ENCODE results near the gene IFNLR1.
"Not testable (repeated sequence)": the region's sequence is repeated elsewhere in the genome, so short reads cannot be mapped to it uniquely, and the experiment has no call there.

Gene IFNLR1

DNA sequence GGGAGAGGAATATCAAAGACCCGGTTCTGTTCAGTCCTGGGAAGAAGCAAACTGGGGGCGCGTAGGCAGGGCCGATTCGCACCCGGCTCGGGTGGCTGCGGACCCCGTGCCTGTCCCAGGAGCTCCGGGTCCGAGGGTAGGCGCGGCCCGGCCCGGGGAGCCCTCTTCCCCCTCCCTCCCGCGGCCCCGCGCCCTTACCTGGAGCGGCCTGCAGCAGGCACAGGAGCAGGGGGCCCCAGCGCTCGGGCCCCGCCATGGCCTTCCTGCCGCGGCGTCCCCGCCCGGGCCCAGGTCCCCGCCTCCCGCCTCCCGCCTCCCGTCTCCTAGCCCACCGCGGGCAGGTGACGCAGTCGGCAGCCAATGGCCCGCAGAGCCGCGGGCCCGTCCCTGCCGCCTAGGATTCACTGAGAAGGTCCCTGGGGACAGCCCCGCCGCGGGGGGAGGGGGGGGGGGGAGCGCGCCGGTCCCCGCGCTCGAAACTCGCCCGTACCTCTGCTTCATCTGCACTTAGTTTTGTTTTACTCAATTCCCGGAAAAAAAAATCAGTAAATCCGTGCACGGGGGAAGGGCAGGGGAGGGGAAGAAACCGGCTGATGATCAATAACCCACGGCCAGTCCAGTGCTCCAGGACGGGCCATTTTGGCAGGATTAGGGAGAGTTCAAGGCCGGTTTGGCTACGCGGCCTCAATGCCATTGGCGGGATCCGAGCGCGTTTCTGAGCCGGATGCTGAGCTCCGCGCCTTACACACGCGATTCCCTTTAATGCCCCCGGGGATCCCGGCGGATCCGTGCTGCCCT is at the start of gene IFNLR1:
Gene IFNLR1 (minus strand): TSS at position 297 of the 798 bp plus-strand sequence. CDS start 41 bp downstream, at position 256.
- peak; percentile 27 to 46 (median 34) for DNase-seq

DNA sequence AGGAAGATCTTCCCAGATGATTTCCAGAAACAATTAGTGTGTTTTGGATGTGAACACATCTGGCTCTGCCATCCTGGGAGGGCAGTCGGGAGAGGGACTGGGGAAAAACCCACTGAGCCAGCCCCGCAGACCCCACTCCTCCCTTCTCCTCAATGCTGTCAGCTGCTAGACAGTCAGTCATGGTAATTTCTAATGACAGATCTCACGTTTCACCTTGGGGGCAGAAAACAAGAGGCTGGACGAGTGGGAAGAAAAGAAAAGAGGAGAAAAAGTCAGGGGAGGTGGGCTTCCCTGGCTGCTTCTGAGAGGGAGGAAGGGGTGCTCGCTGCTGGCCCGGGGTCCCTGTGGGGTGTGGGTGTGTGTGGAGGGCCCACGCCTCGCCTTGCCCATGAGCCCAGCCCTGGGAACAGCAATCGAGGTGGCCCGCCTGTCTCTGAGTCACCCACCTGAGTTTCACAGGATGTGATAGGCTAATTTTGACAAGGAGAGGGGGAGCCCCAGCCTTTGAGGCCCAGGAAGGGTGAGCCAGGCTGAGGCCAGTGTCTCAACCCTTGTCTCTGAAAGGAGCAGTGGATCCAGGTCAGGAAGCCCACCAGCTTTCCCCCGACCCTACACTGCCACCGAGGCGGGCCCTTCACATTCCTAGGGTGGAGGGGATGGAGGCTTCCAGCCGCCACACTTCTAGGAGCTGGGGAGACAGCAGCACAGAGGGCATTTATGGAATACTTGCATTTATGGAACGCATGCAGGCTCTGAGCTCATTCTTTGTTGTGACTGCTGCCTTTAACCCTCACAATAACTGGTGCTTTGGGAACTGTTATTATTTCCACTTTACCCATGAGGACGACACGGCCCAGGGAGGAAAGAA is 49.1 kb upstream of the IFNLR1 start:
- peak in 2 of 4 experiments; percentile 23 to 39 for DNase-seq

DNA sequence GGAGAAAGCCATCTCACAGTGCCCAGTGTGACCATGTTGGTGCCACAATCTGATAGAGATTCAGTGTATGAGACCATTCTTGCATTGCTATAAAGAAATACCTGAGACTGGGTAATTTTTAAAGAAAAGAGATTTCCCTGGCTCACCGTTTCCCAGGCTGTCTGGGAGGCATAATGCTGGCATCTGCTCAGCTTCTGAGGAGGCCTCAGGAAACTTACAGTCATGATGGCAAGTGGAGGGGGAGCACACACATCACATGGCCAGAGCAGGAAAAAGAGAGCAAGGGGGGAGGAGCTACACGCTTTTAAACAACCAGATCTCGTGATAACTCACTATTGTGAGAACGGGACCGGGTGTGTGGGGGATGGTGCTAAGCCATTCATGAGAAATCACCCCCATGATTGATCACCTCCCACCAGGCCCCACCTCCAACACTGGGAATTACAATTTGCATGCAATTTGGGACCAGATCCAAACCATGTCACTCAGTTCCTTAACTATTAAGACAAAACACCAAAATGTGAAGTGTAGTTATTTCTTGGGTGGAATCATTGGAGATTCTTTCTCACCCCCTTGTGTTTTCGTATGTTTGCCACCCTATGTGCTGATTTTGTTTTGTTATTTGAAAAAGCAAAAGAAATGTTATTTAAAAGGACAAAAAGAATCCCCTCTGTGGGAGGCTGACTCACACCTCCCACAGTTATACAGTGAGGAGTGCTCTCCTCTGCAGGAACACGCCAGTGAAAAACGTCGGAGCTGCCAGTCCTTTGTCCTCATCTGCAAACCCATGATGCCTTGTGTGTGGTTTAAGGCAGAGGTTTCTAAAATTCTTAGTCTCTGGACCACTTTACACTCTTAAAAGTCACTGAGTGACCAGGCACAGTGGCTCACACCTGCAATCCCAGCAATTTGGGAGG is 46.9 kb upstream of the IFNLR1 start:
- no peak for DNase-seq

DNA sequence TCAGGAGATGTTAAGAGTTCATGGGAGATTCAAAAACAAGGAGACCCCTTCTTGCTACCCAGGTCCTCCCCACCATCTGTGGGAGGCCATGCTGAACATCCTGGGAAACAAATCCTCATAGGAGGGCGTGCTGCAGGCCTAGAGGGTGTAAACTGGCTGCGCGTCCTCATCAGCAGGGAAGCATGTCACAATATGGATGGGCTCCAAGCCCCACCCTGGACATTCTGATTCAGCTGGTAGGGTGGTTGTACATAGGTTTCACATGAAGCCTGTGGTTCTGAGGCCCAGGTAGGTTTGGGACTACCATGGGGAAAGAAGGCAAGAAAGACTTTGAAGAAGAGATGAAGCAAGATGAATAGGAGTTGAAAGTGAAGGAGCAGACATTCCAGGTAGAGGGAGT is 44.6 kb upstream of the IFNLR1 start:
- no peak for DNase-seq

DNA sequence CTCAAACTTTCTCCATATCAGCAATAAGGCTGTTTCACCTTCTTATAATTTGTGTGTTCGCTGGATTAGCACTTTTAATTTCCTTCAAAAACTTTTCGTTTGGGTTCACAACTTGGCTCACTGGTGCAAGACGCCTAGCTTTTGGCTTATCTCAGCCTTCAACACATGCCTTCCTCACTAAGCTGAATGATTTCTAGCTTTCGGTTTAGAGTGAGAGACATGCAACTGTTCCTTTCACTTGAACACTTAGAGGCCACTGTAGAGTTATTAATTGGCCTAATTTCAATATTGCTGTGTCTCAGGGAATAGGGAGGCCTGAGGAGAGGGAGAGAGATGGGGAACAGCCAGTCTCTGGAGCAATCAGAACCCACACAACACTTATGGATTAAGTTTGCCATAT is 41.2 kb upstream of the IFNLR1 start:
- DNase-seq = no peak

DNA sequence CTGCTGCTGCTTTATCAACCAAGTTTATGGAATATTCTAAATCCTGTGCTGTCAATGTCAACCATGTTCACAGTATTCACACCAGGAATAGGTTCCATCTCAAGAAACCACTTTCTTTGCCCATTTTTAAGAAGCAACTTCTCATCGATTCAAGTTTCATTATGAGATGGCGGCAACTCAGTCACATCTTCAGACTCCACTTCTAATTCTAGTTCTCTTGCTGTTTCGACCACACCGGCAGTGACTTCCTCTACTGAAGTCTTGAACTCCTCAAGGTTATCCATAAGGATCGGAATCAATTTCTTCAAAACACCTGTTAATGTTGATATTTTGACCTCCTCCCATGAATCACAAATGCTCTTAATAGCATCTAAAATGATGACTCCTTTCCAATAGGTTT is 39.7 kb upstream of the IFNLR1 start:
- no peak for DNase-seq

DNA sequence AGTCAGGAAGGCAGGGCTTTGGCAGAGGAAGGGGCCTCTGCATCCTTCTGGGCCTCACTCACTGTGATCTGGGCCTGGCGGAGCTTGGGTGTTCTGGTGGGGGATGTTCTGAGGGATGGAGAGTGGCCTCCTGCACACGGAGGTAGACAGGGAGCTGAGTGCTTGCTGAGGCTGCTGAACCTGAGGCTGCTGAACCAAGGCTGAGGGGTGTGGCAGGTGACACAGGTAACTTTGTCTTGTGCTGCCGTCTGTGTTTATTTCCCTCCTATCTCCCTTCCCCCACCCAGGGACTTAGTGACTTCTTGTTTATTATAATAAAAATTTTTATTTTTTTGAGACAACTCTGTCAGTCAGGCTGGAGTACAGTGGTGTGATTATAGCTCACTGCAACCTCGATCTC is 37.7 kb upstream of the IFNLR1 start:
- no peak for DNase-seq

DNA sequence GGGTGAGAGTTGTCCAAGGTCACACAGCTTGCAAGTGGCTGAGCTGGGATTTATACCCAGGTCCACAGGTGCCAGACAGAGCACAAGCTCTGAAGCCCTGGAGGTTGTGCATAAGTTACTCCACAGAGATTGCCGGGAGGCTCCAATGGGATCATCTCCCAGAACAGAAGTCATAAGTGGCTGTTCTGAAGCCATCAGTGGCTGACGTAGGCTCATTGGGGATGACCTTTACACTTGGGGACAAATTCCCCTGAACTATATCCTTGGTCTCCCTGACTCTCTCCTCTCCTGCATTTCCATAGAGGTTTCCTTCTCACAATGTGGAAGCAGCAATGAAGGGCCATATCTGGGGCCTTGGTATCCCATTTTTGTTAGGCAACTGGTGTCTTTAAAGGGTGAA is 37.0 kb upstream of the IFNLR1 start:
- no peak for DNase-seq

DNA sequence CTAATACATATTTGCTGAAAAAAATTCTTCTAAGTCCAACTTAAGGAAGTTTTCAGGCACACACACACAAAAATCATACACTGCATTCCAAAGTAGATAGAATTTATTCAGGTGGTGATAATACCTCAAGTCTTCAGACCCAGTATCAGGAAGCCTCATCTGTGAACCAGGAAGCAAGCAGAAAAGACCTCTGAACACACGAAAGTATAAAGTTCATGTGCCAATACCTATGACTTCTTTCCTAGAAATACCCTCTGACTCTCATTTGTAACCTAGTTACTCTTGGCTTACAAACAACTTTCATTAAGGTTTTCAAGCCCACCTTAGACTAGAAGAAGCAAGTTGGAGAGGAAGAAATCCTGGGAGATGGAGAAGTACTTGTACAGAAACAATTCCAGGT is 35.7 kb upstream of the IFNLR1 start:
- no peak for DNase-seq

DNA sequence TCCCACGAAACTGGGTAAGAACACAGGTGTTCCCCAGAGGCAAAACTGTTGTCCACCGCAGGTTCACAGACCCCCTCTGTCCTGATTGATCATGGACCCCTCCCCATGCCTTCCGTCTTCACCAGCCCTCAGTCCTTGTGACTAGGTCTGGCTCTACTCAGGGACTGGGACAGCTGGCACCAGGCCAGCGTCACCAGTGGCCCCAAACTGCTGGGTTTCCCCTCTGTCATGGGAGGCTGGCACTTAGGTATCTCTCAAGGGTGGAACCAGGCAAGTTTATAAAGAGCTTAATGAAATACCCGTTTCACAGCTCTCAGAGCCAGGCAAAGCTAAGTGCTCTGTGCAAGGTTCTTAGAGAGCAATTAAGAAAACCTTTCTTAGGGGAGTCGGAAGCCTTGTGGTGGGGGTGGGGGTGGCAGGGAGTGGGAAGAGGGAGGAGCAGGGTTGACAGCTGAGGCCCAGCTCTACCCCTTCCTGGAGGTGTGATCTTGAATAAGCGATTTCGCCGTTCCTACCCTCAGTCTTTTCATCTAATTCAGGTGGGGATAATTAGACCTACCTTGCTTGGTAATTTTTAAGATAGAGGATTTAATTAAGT is 35.0 kb upstream of the IFNLR1 start:
- no peak for DNase-seq

DNA sequence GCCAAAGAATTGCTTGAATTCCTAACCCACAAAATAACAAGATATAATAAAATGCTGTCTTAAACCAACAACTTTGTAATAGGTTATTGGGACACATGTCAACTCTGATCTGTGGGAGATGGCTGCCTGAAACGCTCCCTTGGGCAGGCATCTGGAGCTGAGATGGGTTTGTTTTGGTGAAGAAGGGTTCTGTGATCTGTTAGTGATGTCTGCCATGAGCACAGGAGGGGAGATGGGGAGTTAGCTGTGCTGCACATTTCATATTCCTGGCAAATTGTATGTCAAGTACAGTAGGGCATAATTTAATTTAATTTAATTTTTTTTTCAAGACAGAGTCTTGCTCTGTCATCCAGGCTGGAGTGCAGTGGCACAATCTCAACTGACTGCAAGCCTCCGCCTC is 34.2 kb upstream of the IFNLR1 start:
- no peak for DNase-seq

DNA sequence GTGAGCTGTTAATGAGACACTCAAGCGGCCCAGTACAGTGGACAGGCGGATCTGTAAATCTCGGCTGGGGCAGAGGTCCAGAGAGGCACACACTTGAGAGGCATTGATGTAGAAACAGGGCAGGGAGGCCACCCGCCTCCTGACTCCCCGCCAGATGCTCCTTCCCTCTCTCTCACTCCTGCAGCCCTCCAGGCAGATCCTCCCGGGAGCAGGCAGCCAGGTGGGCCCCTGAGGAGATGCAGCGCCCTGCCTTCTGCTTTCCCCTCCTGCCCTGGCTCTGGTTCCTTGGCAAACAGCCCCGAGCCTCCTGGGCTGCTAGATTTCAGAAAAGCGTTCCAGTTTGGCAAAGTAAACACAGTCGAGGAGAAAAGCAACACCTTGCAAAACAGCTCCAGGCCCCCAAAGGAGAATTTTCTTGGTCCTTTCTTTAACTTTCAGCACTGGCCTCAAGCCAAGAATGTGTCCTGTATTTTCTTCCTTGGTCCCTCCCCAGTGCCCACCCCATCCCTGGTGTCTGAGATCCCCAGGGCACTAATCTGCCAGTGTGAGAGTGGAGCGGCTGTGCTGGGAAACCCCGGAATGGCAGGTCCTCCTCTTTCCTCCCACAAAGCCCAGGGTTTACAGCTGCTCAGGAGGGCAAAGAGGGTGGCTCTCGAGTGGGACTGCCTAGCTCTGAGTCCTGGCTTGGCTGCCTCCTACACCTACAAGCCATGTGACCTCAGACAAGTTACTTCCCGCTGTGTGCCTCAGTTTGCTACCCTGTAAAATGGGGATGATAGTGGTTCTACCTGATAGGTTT is 29.4 kb upstream of the IFNLR1 start:
- DNase-seq = no peak

DNA sequence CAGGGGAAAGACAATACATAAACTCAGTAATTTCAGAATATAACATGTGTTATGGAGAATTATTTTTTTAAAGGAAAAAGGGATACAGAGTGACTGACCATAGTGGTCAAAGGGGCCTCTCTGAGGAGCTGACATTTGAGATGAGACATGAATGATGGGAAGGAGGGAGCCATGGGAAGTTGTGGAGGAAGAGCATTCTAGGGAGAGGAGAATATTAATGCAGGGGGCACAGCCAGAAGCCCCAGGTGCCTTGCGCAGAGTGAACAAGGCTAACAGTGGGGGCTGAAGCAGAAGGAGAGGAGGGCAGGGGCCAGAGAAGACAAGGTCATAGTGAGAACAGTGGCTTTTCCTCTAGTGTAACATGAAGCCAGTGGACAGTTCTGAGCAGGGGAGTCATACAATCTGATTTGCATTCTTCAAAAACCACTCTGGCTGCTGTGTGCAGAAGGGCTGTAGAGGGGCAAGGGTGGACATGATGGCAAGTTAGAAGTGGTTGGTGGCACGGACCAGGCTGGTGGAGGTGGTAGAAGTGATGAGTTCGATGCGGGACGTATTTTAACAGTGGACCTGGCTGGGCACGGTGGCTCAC is 28.2 kb upstream of the IFNLR1 start:
- DNase-seq = no peak

DNA sequence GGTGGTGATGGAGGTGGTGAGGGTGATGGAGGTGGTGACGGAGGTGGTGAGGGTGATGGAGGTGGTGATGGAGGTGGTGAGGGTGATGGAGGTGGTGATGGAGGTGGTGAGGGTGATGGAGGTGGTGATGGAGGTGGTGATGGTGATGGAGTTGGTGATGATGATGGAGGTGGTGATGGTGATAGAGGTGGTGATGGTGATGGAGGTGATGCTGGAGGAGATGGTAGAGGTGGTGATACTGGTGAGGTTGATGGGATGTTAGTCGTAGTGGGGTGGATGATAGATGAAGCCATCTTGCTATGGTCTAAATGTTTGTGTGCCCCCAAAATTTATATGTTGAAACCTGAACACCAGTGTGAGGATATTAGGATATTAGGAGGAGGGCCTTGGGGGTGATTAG is 25.3 kb upstream of the IFNLR1 start:
- no peak for DNase-seq

DNA sequence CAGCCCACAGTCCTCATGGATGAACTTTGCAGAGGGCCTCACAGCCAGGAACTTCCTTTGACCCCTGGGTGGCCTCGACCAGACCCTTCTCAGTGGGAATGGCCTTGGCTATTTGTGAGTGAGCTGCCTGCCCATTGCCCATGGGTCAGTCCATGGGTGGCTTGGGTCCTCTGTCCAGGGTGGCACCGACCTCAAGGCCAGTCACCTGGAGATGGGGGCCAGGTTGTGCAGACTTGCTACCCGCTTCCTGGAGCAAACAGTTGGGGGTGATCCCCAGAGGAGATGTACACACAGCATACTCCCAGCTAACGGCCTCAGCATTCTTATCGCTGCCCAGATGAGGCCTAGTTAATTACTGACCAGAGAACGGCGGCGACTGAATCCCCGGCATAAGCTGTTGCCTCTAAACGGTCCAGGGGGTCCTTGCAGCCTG is 23.1 kb upstream of the IFNLR1 start:
- DNase-seq = no peak

DNA sequence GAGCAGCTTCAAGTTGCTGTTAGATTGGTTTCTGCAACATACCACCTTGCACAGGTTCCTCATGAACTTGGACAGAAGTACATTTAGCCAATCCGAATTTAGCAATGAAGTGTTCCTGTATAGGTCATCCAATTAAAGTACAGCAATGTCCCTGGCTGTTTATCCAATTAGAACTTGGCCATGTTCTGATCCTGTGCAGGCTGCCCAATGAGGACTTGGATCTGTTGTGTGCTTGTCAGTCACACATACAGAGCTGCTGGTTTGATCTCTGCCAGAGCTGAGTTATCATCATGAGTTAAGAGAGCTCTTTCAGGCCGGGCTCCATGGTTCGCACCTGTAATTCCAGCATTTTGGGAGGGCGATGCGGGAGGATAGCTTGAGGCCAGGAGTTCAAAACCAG is 22.0 kb upstream of the IFNLR1 start:
- DNase-seq = no peak

DNA sequence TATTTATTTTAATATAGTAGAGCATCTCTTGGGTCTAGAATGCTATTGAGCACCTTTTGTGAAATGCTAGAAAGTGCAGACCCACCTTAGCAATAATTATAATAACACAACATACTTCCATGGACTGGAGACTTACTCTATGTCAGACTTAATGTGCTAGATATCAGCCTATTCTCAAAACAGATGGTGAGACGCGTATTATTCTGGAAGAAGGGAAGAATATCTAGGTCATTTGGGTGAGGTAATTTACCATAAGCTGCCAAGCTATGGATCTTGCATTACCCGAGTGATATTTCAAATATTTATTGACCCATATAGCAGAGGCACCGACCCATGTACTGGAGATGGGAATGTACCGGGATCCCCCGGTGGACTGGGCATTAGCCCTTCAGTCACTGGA is 20.6 kb upstream of the IFNLR1 start:
- DNase-seq = no peak

DNA sequence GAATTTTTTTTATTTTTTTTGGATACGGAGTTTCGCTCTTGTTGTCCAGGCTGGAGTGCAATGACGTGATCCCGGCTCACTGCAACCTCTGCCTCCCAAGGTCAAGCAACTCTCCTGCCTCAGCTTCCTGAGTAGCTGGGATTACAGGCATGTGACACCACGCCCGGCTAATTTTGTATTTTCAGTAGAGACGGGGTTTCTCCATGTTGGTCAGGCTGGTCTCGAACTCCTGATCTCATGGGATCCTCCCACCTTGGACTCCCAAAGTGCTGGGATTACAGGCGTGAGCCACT is 20.3 kb upstream of the IFNLR1 start:
- not testable (repeated sequence) for DNase-seq

DNA sequence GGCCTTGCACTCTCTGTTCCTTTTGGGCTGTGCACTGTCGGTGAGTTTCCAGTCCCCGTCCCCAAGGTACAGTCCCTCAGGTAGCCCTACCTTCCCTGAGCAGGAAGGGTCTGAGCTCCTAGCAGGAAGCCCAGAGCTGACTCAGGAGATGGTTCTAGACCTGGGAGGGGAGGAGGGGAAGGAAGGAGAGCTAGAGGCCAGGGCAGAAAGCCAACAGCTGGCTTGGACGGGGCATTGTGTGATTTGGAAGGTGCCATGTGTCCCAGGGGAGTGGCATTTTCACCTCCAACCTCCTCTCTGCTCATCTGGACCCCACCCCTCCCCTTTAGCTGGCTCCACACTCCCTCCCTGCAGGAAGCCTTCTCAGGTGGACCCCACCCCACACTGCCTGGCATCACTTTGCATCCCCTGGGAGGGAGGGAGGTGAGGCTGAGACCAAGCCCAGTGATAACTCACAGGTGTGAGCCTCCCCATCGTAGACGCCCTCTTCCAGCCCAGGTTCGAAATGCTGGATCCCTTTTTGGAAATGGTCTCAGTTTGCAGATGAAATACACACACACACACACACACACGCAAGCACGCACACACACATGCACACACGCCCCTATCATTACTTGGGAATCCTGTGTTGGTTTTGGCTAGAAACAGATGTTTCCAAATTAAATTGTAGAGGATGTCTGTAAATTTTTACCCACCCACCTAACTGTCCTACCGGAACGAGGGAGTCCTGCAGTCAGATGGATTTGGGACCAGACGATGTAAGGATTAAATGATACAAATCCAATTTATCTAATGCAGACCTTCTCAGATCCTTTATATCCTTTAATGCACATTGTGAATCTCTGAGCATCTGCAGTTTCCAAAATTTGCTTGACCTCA is 19.7 kb upstream of the IFNLR1 start:
- no peak for DNase-seq

DNA sequence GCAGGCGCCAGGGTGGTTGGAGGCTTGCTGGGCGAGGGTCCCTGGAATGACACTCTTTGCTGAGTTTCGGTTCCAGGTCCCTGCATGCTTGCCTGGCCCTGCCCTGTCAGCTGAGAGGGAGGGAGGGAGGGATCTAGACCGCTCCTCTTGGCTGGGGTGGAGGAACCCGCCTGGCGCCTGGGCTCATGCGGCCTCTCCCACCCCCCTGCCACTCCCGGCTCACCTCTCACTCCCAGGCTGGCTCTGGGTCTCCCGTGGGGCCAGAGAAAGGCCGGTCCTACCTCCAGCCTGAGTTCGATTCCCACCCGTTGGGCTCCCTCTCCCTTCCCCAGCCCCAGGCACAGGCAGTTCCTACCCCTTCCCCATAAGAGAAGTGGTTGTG is 19.0 kb upstream of the IFNLR1 start:
- DNase-seq = no peak

Data from activated CD4-positive, CD25-positive, alpha-beta regulatory T cell (primary cell).